Suprapubic skin (tissue), 4 donors: ENCODE results near the gene CFAP119. TPM values are rescaled to one million over a fixed set of nuclear protein-coding genes. Genes with fewer than 3 reads are reported as not detected.

Experiments used
- DNase-seq, 2 donors: peaks; one replicate each; pipeline ENCODE4 v3.0.0-alpha.2; 2019; ENCODE audit warnings: low spot score in 2 of 2
- H3K27ac ChIP-seq: fragments of 200-600 bp; sonication (generic); one replicate; pipeline ENCODE4 v1.5.1; 2019
- H3K27me3 ChIP-seq: fragments of 200-600 bp; sonication (generic); one replicate; pipeline ENCODE4 v1.5.1; 2019
- H3K36me3 ChIP-seq: fragments of 200-600 bp; sonication (generic); one replicate; pipeline ENCODE4 v1.5.1; 2019
- H3K4me1 ChIP-seq: fragments of 200-600 bp; sonication (generic); one replicate; pipeline ENCODE4 v1.5.1; 2019
- H3K4me3 ChIP-seq: fragments of 200-600 bp; sonication (generic); one replicate; pipeline ENCODE4 v1.5.1; 2019; ENCODE audit warnings: mild to moderate bottlenecking
- H3K9me3 ChIP-seq: fragments of 200-600 bp; sonication (generic); one replicate; pipeline ENCODE4 v1.5.1; 2019
- CTCF ChIP-seq, 2 donors: fragments of 200-600 bp in 1 of 2; fragments of 450-650 bp in 1 of 2; sonication (generic) in 1 of 2; IDR thresholded peaks; one replicate each; pipeline ENCODE4 v1.5.1; 2016 to 2019; ENCODE audit warnings: antibody characterized with exemption in 2 of 2, mild to moderate bottlenecking in 1 of 2, moderate library complexity in 1 of 2
- EP300 ChIP-seq: sonication (generic); formaldehyde crosslinking; IDR thresholded peaks from one replicate; pipeline ENCODE4 v1.6.1; 2017; ENCODE audit warnings: antibody characterized with exemption
- POLR2A ChIP-seq, 2 donors: fragments of 450-650 bp; IDR thresholded peaks; one replicate each; pipeline ENCODE4 v1.6.1; 2017; ENCODE audit warnings: antibody characterized with exemption in 2 of 2, mild to moderate bottlenecking in 2 of 2, moderate library complexity in 2 of 2
- POLR2AphosphoS5 ChIP-seq, 3 donors: sonication (generic); formaldehyde crosslinking; IDR thresholded peaks; one replicate each; pipeline ENCODE4 v1.6.1; 2017; ENCODE audit warnings: antibody characterized with exemption in 3 of 3
- WGBS: methylation state at CpG from one replicate; pipeline ENCODE4 v1.1.5; 2018; 5-methylcytosine and 5-hydroxymethylcytosine counted together
- total RNA-seq, 4 donors: library from RNA; depleted of rRNA; stranded (reverse); fragments of >200 nt; gene quantifications; one replicate each; pipeline ENCODE4 v1.1.0, GENCODE V29; 2016

Gene CFAP119
- total RNA-seq, 4 donors from 2014 or later = 3.8 to 6.7 (median 5.0) TPM

DNA sequence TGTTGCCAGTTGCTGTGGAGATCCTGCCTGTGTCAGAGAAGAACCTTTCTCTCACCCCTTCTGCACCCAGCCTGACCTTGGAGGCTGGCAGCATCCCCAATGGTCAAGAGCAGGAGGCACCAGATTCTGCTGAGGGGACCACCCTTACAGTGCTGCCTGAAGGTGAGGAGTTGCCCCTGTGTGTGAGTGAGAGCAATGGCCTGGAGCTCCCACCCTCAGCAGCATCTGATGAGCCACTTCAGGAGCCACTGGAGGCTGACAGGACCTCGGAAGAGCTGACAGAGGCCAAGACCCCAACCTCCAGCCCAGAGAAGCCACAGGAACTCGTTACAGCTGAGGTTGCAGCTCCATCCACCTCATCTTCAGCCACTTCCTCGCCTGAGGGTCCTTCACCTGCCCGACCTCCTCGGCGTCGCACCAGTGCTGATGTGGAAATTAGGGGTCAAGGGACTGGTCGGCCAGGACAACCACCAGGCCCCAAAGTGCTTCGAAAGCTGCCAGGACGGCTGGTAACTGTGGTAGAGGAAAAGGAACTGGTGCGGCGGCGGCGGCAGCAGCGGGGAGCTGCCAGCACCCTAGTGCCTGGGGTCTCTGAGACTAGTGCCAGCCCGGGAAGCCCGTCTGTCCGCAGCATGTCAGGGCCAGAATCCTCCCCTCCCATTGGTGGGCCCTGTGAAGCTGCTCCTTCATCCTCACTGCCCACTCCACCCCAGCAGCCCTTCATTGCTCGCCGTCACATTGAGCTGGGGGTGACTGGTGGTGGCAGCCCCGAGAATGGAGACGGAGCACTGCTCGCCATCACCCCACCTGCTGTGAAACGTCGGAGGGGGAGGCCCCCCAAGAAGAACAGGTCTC is 23.8 kb downstream of the CFAP119 start:
- Histone ChIP-seq H3K9me3 (no peaks in the 10 kb centered on the region), H3K4me1 (peaks cover 36% of the 10 kb centered on the region), H3K36me3 (peaks cover 64% of the 10 kb centered on the region), H3K27ac (no peak overlapping the region), H3K4me3 (no peak overlapping the region), H3K27me3 (no peaks in the 10 kb centered on the region)
- no peak for TF ChIP-seq POLR2A (IDR thresholded peaks at IDR 0.05)
- no peak for TF ChIP-seq EP300
- no peak for TF ChIP-seq CTCF (IDR thresholded peaks at IDR 0.05)
- DNase-seq = no peak
- WGBS = 86% methylated on average over 8 of the region's 25 CpGs

GRCh38 chr16:30736995-30737793 is 24.7 kb downstream of the CFAP119 start:
- Histone ChIP-seq H3K4me1 (peaks cover 31% of the 10 kb centered on the region), H3K27me3 (no peaks in the 10 kb centered on the region), H3K9me3 (no peaks in the 10 kb centered on the region), H3K36me3 (peaks cover 71% of the 10 kb centered on the region), H3K4me3 (no peak overlapping the region), H3K27ac (no peak overlapping the region)
- no peak for DNase-seq
- WGBS = 94% methylated on average over 17 of the region's 17 CpGs
- TF ChIP-seq EP300 (no peak), CTCF (IDR thresholded peaks at IDR 0.05) (no peak), POLR2AphosphoS5 (IDR thresholded peaks at IDR 0.05) (no peak), POLR2A (IDR thresholded peaks at IDR 0.05) (no peak)

- no peak for DNase-seq
- TF ChIP-seq EP300 (no peak), POLR2AphosphoS5 (IDR thresholded peaks at IDR 0.05) (no peak), CTCF (IDR thresholded peaks at IDR 0.05) (no peak), POLR2A (IDR thresholded peaks at IDR 0.05) (no peak)
- H3K9me3 ChIP-seq = no peaks in the 10 kb centered on the region
- WGBS = 91% methylated on average over 3 of the region's 3 CpGs
- H3K27me3 ChIP-seq = no peaks in the 10 kb centered on the region
- H3K4me3 ChIP-seq = no peak overlapping the region
- H3K27ac ChIP-seq = no peak overlapping the region
- peaks cover 5% of the 10 kb centered on the region for H3K4me1 ChIP-seq
- peaks cover 87% of the 10 kb centered on the region for H3K36me3 ChIP-seq
Observed at GRCh38 chr16:30731411-30731810, 30.5 kb downstream of the CFAP119 start.

DNA sequence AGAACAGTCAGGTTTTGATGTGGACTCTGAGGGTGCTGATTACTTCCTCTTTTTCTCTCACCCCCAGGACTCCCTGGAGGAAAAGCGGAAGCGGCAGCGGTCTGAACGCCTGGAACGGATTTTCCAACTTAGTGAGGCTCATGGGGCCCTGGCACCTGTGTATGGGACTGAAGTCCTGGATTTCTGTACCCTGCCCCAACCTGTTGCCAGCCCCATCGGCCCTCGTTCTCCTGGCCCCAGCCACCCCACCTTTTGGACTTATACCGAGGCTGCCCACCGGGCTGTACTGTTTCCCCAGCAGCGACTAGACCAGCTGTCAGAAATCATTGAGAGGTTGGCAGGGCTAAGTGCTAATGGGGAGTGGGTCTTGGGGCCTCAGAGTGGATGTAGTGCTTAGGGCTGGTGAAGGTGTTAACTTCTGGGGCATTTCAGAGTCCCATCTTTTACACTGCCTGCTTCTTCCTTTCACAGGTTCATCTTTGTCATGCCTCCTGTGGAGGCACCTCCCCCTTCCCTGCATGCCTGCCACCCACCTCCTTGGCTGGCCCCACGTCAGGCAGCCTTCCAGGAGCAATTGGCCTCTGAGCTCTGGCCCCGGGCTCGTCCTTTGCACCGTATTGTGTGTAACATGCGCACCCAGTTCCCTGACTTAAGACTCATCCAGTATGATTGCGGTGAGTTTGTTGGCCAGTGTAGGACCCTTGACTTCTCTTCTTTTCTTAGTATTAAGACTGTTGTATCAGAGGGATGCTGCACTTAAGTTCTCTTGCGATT is 32.8 kb downstream of the CFAP119 start:
- 74% methylated on average over 17 of the region's 17 CpGs for WGBS
- no peak for DNase-seq
- H3K4me1 ChIP-seq = peaks cover 5% of the 10 kb centered on the region
- TF ChIP-seq POLR2AphosphoS5 (IDR thresholded peaks at IDR 0.05) = no peak
- TF ChIP-seq POLR2A (IDR thresholded peaks at IDR 0.05) = no peak
- H3K9me3 ChIP-seq = no peaks in the 10 kb centered on the region
- H3K27ac ChIP-seq = no peak overlapping the region
- H3K36me3 ChIP-seq = peaks cover 88% of the 10 kb centered on the region
- no peaks in the 10 kb centered on the region for H3K27me3 ChIP-seq
- no peak overlapping the region for H3K4me3 ChIP-seq

DNA sequence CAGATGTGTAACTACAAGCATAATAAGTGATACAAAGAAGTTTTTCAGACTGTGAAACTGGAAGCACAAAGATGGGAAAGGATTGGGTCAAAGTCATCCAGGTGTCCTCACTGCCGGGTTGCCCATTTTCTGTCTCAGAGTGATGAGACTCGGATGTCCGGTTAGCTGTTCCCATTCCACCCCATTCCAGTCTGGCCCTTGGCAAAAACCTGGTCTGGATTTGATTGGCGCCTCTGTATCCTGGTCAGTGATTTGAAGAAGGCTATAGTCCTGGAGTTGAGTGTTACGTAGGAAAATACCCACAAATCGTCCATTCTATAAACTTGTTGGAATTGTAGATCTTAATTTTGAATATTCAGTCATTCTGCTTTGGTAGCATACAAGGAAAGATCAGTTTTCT is 33.5 kb downstream of the CFAP119 start:
- TF ChIP-seq POLR2A (IDR thresholded peaks at IDR 0.05) (no peak), EP300 (no peak), POLR2AphosphoS5 (IDR thresholded peaks at IDR 0.05) (no peak), CTCF (IDR thresholded peaks at IDR 0.05) (no peak)
- H3K36me3 ChIP-seq = peaks cover 88% of the 10 kb centered on the region
- no peak overlapping the region for H3K4me3 ChIP-seq
- H3K27me3 ChIP-seq = no peaks in the 10 kb centered on the region
- H3K27ac ChIP-seq = no peak overlapping the region
- peaks cover 5% of the 10 kb centered on the region for H3K4me1 ChIP-seq
- WGBS = 93% methylated on average over 6 of the region's 6 CpGs
- DNase-seq = no peak
- no peaks in the 10 kb centered on the region for H3K9me3 ChIP-seq
